Progenitor cell of endocrine pancreas (in vitro differentiated cells): ENCODE measurements around the gene UBXN2A. TPM values are rescaled to one million over a fixed set of nuclear protein-coding genes. Genes with fewer than 3 reads are reported as not detected.

Experiments used
- DNase-seq: peaks from one replicate; pipeline ENCODE4 v3.0.0; 2021; ENCODE audit warnings: low spot score; ENCODE audit not compliant: unreplicated experiment
- H3K27ac Mint-ChIP-seq: 2 replicates; pipeline ENCODE4 v1.8.0; 2021; ENCODE audit warnings: mild to moderate bottlenecking, moderate library complexity, mixed read lengths
- H3K27me3 Mint-ChIP-seq: 2 replicates; pipeline ENCODE4 v1.8.0; 2021; ENCODE audit warnings: mixed read lengths
- H3K36me3 Mint-ChIP-seq: 2 replicates; pipeline ENCODE4 v1.8.0; 2022; ENCODE audit warnings: mixed read lengths; ENCODE audit not compliant: insufficient read depth
- H3K4me1 Mint-ChIP-seq: 2 replicates; pipeline ENCODE4 v1.8.0; 2021; ENCODE audit warnings: low read depth, mixed read lengths
- H3K4me3 Mint-ChIP-seq: 2 replicates; pipeline ENCODE4 v1.8.0; 2021; ENCODE audit warnings: low read depth, mild to moderate bottlenecking, moderate library complexity, mixed read lengths
- H3K9me3 Mint-ChIP-seq: 2 replicates; pipeline ENCODE4 v1.8.0; 2021; ENCODE audit warnings: low read depth, mixed read lengths
- long read RNA-seq: library from polyadenylated mRNA; unstranded; transcript quantifications from one replicate; pipeline ENCODE4 v2.0.0, GENCODE V29; 2020
- total RNA-seq: library from RNA; stranded (reverse); gene quantifications from 2 replicates; pipeline ENCODE4 v1.2.1, GENCODE V29; 2021
- TF ChIP-seq, protein P1 (sequence below): fragments of 200-600 bp; sonication (generic); IDR thresholded peaks from one replicate; pipeline ENCODE4 v1.5.0; 2021; ENCODE audit warnings: antibody characterized with exemption, mild to moderate bottlenecking; ENCODE audit not compliant: unreplicated experiment

Gene UBXN2A, protein sequence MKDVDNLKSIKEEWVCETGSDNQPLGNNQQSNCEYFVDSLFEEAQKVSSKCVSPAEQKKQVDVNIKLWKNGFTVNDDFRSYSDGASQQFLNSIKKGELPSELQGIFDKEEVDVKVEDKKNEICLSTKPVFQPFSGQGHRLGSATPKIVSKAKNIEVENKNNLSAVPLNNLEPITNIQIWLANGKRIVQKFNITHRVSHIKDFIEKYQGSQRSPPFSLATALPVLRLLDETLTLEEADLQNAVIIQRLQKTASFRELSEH
- total RNA-seq, result 23.7 and 24.1 TPM in 2 replicates
- long read RNA-seq, full-length matches to known transcripts, result 47 of 64 reads
- long read RNA-seq, partial matches to known transcripts, result 1 of 64 reads
- long read RNA-seq, other reads (novel, unspliced or antisense), result 16 of 64 reads

DNA sequence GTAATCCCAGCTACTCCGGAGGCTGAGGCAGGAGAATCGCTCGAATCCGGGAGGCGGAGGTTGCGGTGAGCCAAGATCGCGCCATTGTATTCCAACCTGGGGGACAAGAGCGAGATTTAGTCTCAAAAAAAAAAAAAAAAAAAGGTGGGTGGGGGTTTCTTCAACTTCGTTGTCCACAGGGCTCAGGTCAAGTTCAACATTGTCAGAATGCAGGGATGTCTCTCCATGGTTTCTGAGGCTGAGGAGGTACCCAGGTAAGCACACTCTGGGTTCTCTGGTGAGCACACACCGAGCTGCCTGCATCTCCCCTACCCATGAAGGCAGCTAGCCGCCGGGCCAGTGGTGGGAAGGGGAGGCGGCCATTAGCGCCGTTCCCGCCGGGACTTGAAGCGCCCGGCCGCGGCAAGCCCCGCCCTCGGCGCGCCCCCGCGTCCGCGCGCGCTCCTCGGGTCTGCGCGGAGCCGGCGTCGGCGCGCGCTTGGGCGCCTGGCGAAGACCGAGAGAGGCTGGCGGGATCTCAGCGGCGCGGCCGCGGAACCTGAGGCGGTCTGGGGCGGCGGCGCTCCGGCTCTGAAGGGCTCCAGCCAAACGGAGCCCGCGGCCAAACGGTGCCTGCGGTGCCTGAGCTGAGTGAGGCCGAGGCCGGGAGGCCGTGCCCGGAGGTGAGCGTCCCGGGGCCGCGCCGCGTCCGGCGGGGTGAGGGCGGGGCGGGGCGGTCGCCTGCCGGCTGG lies at the start of gene UBXN2A:
Gene UBXN2A (plus strand): TSS at position 477 of the 731 bp plus-strand sequence. CDS start 17,852 bp downstream, outside the sequence.
- peaks cover 6% of the 10 kb centered on the region for H3K36me3 Mint-ChIP-seq
- peaks cover 24% of the 10 kb centered on the region for H3K4me1 Mint-ChIP-seq

DNA sequence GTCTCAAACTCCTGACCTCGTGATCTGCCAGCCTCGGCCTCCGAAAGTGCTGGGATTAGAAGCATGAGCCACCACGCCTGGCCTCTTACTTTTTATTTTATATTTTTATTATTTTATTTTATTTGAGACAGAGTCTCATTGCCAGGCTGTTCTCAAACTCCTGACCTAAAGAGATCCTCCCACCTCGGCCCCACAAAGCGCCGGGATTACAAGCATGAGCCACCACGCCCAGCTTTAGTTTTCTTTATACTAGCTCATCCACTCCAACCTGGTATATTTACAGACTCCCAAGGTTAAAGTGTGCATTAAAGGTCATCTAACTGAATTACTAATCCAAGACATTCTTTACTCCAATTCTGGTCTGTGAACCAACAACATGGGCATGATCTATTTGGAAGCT lies 40.1 kb upstream of the UBXN2A start:
- H3K4me3 Mint-ChIP-seq, result no peak overlapping the region
- H3K36me3 Mint-ChIP-seq, result peaks cover 5% of the 10 kb centered on the region
- H3K27ac Mint-ChIP-seq, result no peak overlapping the region
- DNase-seq, result no peak
- H3K9me3 Mint-ChIP-seq, result peaks cover 3% of the 10 kb centered on the region
- peaks cover 4% of the 10 kb centered on the region for H3K4me1 Mint-ChIP-seq
- TF ChIP-seq, protein P1, sequence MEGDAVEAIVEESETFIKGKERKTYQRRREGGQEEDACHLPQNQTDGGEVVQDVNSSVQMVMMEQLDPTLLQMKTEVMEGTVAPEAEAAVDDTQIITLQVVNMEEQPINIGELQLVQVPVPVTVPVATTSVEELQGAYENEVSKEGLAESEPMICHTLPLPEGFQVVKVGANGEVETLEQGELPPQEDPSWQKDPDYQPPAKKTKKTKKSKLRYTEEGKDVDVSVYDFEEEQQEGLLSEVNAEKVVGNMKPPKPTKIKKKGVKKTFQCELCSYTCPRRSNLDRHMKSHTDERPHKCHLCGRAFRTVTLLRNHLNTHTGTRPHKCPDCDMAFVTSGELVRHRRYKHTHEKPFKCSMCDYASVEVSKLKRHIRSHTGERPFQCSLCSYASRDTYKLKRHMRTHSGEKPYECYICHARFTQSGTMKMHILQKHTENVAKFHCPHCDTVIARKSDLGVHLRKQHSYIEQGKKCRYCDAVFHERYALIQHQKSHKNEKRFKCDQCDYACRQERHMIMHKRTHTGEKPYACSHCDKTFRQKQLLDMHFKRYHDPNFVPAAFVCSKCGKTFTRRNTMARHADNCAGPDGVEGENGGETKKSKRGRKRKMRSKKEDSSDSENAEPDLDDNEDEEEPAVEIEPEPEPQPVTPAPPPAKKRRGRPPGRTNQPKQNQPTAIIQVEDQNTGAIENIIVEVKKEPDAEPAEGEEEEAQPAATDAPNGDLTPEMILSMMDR, result no peak
- H3K27me3 Mint-ChIP-seq, result no peaks in the 10 kb centered on the region

More for the DNA sequence above, at the start of gene UBXN2A:
- peak; percentile 71 for DNase-seq
- H3K9me3 Mint-ChIP-seq, result no peaks in the 10 kb centered on the region
- H3K4me3 Mint-ChIP-seq, result peak within 1 kb of the TSS; percentile 95
- no peaks in the 10 kb centered on the region for H3K27me3 Mint-ChIP-seq
- TF ChIP-seq, protein P1, result no peak
- H3K27ac Mint-ChIP-seq, result peak within 1 kb of the TSS; percentile 92

DNA sequence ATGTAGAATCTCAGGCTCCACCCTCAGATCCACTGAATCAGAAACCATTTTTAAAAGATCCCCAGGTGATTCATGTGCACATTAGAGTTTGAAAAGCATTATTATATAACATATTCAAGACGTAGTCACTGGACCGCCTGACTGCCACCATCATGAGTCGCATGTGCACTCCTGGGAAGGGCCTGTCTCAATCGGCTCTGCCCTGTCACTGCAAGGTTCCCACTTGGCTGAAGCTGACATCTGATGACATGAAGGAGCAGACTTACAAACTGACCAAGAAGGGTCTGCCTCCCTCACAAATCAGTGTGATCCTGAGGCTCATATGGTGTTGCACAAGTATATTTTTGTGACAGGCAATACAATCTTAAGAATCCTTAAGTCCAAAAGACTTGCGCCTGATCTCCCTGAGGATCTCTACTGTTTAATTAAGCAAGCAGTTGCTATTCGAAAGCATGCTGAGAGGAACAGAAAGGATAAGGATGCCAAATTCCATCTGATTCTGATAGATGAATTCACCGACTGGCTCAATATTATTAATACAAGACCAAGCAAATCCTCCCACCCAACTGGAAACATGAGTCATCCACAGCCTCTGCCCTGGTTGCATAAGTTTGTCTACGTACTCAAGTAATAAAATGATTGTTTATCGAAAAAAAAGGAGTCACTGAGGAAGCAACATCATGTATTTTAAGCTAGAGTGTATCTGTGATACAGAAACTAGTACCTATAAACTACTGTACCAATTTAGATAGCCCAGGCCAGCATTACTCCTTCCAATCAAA lies 39.5 kb upstream of the UBXN2A start:
- no peak overlapping the region for H3K4me3 Mint-ChIP-seq
- no peak for DNase-seq
- no peaks in the 10 kb centered on the region for H3K27me3 Mint-ChIP-seq
- peaks cover 5% of the 10 kb centered on the region for H3K36me3 Mint-ChIP-seq
- peaks cover 6% of the 10 kb centered on the region for H3K4me1 Mint-ChIP-seq
- peaks cover 3% of the 10 kb centered on the region for H3K9me3 Mint-ChIP-seq
- TF ChIP-seq, protein P1, result no peak
- no peak overlapping the region for H3K27ac Mint-ChIP-seq

DNA sequence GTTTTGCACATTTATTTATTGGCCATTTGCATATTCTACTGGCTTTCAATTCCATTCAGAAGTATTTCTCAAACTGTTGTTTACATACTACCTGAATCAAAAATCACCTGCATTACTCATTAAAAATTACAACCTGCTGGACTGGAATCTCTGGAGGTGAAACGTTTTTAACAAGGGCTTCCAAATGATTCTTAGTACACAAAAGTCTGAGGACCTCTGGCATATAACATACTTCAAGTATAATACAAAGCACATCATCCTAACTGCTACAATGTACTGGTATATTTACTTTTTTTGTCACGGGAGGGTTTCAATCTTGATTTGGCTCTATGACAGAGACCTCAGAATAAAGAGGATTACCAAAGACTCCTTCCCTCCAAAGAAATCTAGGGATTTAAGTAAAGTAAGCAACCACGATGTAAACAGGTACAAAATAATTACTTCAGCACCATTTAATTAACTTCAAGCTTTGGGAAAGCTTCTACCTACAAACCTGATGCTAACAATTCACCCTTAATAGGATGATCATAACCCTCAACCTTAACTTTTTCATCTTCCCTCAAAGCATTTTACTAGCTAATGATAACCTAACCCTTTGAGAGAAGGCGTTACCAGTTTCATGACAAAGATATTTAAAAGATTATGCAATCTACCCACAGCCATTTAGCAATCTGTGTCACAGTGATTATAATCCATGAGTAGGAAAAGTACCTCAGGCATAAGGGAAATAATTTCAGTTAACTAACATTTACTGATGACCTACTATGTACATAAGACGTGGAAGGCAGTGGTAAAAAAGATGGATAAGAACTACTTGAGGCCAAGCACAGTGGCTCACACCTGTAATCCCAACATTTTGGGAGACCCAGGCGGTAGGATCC lies 38.1 kb upstream of the UBXN2A start:
- no peak overlapping the region for H3K4me3 Mint-ChIP-seq
- no peak overlapping the region for H3K27ac Mint-ChIP-seq
- TF ChIP-seq, protein P1, result no peak
- peaks cover 3% of the 10 kb centered on the region for H3K9me3 Mint-ChIP-seq
- no peaks in the 10 kb centered on the region for H3K27me3 Mint-ChIP-seq
- DNase-seq, result no peak
- peaks cover 6% of the 10 kb centered on the region for H3K4me1 Mint-ChIP-seq
- H3K36me3 Mint-ChIP-seq, result peaks cover 2% of the 10 kb centered on the region
